Ectodermal cell (in vitro differentiated cells): Measurements from ENCODE around the gene NEK10.

Source experiments
- H3K27ac ChIP-seq: 2 replicates; pipeline ENCODE4 v1.7.0; 2013; ENCODE audit warnings: mild to moderate bottlenecking, low read depth, low read length; ENCODE audit not compliant: insufficient read depth, poor library complexity, severe bottlenecking
- H3K27me3 ChIP-seq: 2 replicates; pipeline ENCODE4 v1.7.0; 2013; ENCODE audit warnings: mild to moderate bottlenecking, low read length; ENCODE audit not compliant: insufficient read depth, control insufficient read depth, poor library complexity, severe bottlenecking
- H3K36me3 ChIP-seq: one replicate; pipeline ENCODE4 v1.7.0; 2013; ENCODE audit warnings: low read length; ENCODE audit not compliant: control insufficient read depth, insufficient read depth
- H3K4me1 ChIP-seq: one replicate; pipeline ENCODE4 v1.7.0; 2013; ENCODE audit warnings: low read length; ENCODE audit not compliant: control insufficient read depth, insufficient read depth
- H3K4me3 ChIP-seq: 2 replicates; pipeline ENCODE4 v1.7.0; 2013; ENCODE audit warnings: low read depth, low read length, control low read depth; ENCODE audit not compliant: insufficient read depth
- H3K9me3 ChIP-seq: 2 replicates; pipeline ENCODE4 v1.7.0; 2013; ENCODE audit warnings: mild to moderate bottlenecking, low read length, moderate library complexity; ENCODE audit not compliant: control insufficient read depth
- WGBS, 2 experiments: methylation state at CpG; one replicate each; pipeline ENCODE4 v1.1.7; 2013; ENCODE audit warnings: missing lambda C conversion rate in 2 of 2; 5-methylcytosine and 5-hydroxymethylcytosine counted together

The NEK10 gene

GRCh38 chr3:27378331-27378730 lies 9.1 kb upstream of the NEK10 start:
- Histone ChIP-seq H3K9me3 (no peaks in the 10 kb centered on the region), H3K4me1 (no peaks in the 10 kb centered on the region), H3K4me3 (no peak overlapping the region), H3K27ac (no peak overlapping the region), H3K27me3 (no peaks in the 10 kb centered on the region), H3K36me3 (peaks cover 6% of the 10 kb centered on the region)

- Histone ChIP-seq H3K4me3 (no peak overlapping the region), H3K27me3 (no peaks in the 10 kb centered on the region), H3K36me3 (no peaks in the 10 kb centered on the region), H3K4me1 (no peaks in the 10 kb centered on the region), H3K27ac (no peak overlapping the region), H3K9me3 (no peaks in the 10 kb centered on the region)
- 95 to 100% methylated on average over 4 to 5 of the region's 6 CpGs for WGBS, 2 experiments
Measured at GRCh38 chr3:27376109-27376772, 7.1 kb upstream of the NEK10 start.

- no peak overlapping the region for H3K4me3 ChIP-seq
- no peak overlapping the region for H3K27ac ChIP-seq
- no peaks in the 10 kb centered on the region for H3K27me3 ChIP-seq
- H3K9me3 ChIP-seq: no peaks in the 10 kb centered on the region
- no peaks in the 10 kb centered on the region for H3K36me3 ChIP-seq
- no peaks in the 10 kb centered on the region for H3K4me1 ChIP-seq
- 95 to 100% methylated on average over 1 of the region's 1 CpG for WGBS, 2 experiments
Measured at GRCh38 chr3:27366062-27366591, 3.1 kb downstream of the NEK10 start.

- WGBS, 2 experiments: 84% methylated on average over 6 to 7 of the region's 7 CpGs
- H3K9me3 ChIP-seq: no peaks in the 10 kb centered on the region
- no peaks in the 10 kb centered on the region for H3K4me1 ChIP-seq
- H3K36me3 ChIP-seq: no peaks in the 10 kb centered on the region
- no peaks in the 10 kb centered on the region for H3K27me3 ChIP-seq
- H3K4me3 ChIP-seq: no peak overlapping the region
- no peak overlapping the region for H3K27ac ChIP-seq
Measured at GRCh38 chr3:27360113-27361078, 8.8 kb downstream of the NEK10 start.

GRCh38 chr3:27358372-27358771 lies 10.8 kb downstream of the NEK10 start:
- Histone ChIP-seq H3K4me3 (no peak overlapping the region), H3K27ac (no peak overlapping the region), H3K27me3 (no peaks in the 10 kb centered on the region), H3K9me3 (no peaks in the 10 kb centered on the region), H3K36me3 (no peaks in the 10 kb centered on the region), H3K4me1 (no peaks in the 10 kb centered on the region)
- 100% methylated on average over 2 to 3 of the region's 3 CpGs for WGBS, 2 experiments

- Histone ChIP-seq H3K36me3 (no peaks in the 10 kb centered on the region), H3K4me3 (no peak overlapping the region), H3K9me3 (no peaks in the 10 kb centered on the region), H3K27me3 (no peaks in the 10 kb centered on the region), H3K4me1 (no peaks in the 10 kb centered on the region), H3K27ac (no peak overlapping the region)
- WGBS, 2 experiments: 0% methylated on average over 1 of the region's 1 CpG
Measured at GRCh38 chr3:27357665-27358258, 11.4 kb downstream of the NEK10 start.

GRCh38 chr3:27356976-27357375 lies 12.2 kb downstream of the NEK10 start:
- WGBS, 2 experiments: 100% methylated on average over 2 of the region's 3 CpGs; no CpG with 5 or more reads in 1 of the 2 experiments
- Histone ChIP-seq H3K27me3 (no peaks in the 10 kb centered on the region), H3K4me1 (no peaks in the 10 kb centered on the region), H3K36me3 (no peaks in the 10 kb centered on the region), H3K27ac (no peak overlapping the region), H3K9me3 (no peaks in the 10 kb centered on the region), H3K4me3 (no peak overlapping the region)

GRCh38 chr3:27354588-27355203 lies 14.5 kb downstream of the NEK10 start:
- H3K4me3 ChIP-seq: no peak overlapping the region
- no peaks in the 10 kb centered on the region for H3K4me1 ChIP-seq
- H3K27ac ChIP-seq: no peak overlapping the region
- H3K27me3 ChIP-seq: no peaks in the 10 kb centered on the region
- no peaks in the 10 kb centered on the region for H3K36me3 ChIP-seq
- no peaks in the 10 kb centered on the region for H3K9me3 ChIP-seq
- WGBS, 2 experiments: 91 to 92% methylated on average over 4 of the region's 4 CpGs

GRCh38 chr3:27354161-27354560 lies 15.0 kb downstream of the NEK10 start:
- 71 to 72% methylated on average over 4 to 5 of the region's 5 CpGs for WGBS, 2 experiments
- H3K36me3 ChIP-seq: no peaks in the 10 kb centered on the region
- H3K4me1 ChIP-seq: no peaks in the 10 kb centered on the region
- H3K27ac ChIP-seq: no peak overlapping the region
- no peaks in the 10 kb centered on the region for H3K9me3 ChIP-seq
- H3K27me3 ChIP-seq: no peaks in the 10 kb centered on the region
- no peak overlapping the region for H3K4me3 ChIP-seq
